ENCODE measurements around the gene ADAMTS1. TPM values are rescaled to one million over a fixed set of nuclear protein-coding genes. Genes with fewer than 3 reads are reported as not detected.
A peak's percentile ranks its signal among the peaks of the same experiment; 100 is the strongest.

ADAMTS1 gene
- total RNA-seq, 1 experiment from 2014 or later: 35.6 TPM

DNA sequence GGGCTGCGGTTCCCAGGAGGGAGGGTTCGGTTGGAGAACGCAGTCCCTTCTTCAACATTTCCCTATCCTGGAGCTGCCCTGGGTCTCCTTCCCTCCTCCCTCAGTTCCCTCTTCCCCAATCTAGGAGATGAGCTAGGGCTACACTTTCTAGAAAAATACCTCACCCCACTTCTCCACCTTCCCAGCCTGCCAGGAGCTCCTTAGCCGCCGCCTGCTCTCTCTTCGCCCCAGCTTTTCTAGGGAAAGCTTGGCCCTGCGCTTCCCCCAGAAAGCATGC lies 488 bp upstream of the ADAMTS1 start:
- Mint-ChIP-seq H3K4me1 (peaks cover 38% of the 10 kb centered on the region), H3K4me3 (peak overlapping the region; percentile 89), H3K27me3 (ENCODE audit: low read depth) (peaks cover 7% of the 10 kb centered on the region), H3K9me3 (no peaks in the 10 kb centered on the region), H3K36me3 (peaks cover 19% of the 10 kb centered on the region), H3K27ac (peak overlapping the region; percentile 90)
- ATAC-seq (no peak; the same call in 1 of the 2 replicates), DNase-seq (ENCODE audit: low spot score) (no peak)
- ChIA-PET POLR2A (interaction anchor here (0.6 to 1.5 kb wide), 3 partner anchors 8 to 1016 kb away, joined by 3 to 4 read pairs (median 4); partner anchors contain the start of gene ADAMTS5), CTCF (interaction anchor here (0.6 to 2.7 kb wide), 10 partner anchors 12 to 1290 kb away, joined by 3 to 13 read pairs (median 4); partner anchors contain the start of gene ADAMTS5)
- TF ChIP-seq SP1 (CRISPR knock-in tag; conservative IDR thresholded peaks at IDR 0.05): no peak
- TF ChIP-seq, protein P1, sequence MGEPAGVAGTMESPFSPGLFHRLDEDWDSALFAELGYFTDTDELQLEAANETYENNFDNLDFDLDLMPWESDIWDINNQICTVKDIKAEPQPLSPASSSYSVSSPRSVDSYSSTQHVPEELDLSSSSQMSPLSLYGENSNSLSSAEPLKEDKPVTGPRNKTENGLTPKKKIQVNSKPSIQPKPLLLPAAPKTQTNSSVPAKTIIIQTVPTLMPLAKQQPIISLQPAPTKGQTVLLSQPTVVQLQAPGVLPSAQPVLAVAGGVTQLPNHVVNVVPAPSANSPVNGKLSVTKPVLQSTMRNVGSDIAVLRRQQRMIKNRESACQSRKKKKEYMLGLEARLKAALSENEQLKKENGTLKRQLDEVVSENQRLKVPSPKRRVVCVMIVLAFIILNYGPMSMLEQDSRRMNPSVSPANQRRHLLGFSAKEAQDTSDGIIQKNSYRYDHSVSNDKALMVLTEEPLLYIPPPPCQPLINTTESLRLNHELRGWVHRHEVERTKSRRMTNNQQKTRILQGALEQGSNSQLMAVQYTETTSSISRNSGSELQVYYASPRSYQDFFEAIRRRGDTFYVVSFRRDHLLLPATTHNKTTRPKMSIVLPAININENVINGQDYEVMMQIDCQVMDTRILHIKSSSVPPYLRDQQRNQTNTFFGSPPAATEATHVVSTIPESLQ (CRISPR knock-in tag; IDR thresholded peaks at IDR 0.05): no peak
- no peak for TF ChIP-seq SOX15 (CRISPR knock-in tag; IDR thresholded peaks at IDR 0.05)
- TF ChIP-seq RORB (CRISPR knock-in tag; IDR thresholded peaks at IDR 0.05): no peak
- TF ChIP-seq TP53 (CRISPR knock-in tag; IDR thresholded peaks at IDR 0.05): no peak
- no peak for TF ChIP-seq SMAD3 (CRISPR knock-in tag; IDR thresholded peaks at IDR 0.05; ENCODE audit: borderline replicate concordance)
- TF ChIP-seq ZNF396 (CRISPR knock-in tag; IDR thresholded peaks at IDR 0.05; ENCODE audit: borderline replicate concordance): no peak
- TF ChIP-seq CREB1 (CRISPR knock-in tag; IDR thresholded peaks at IDR 0.05): no peak
- TF ChIP-seq NR3C1 (CRISPR knock-in tag; conservative IDR thresholded peaks at IDR 0.05; ENCODE audit: low read depth): no peak
- TF ChIP-seq, protein P2, sequence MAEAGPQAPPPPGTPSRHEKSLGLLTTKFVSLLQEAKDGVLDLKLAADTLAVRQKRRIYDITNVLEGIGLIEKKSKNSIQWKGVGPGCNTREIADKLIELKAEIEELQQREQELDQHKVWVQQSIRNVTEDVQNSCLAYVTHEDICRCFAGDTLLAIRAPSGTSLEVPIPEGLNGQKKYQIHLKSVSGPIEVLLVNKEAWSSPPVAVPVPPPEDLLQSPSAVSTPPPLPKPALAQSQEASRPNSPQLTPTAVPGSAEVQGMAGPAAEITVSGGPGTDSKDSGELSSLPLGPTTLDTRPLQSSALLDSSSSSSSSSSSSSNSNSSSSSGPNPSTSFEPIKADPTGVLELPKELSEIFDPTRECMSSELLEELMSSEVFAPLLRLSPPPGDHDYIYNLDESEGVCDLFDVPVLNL (CRISPR knock-in tag; IDR thresholded peaks at IDR 0.05; ENCODE audit: borderline replicate concordance, low read depth): no peak
- no peak for TF ChIP-seq CTCF (IDR thresholded peaks at IDR 0.05)

DNA sequence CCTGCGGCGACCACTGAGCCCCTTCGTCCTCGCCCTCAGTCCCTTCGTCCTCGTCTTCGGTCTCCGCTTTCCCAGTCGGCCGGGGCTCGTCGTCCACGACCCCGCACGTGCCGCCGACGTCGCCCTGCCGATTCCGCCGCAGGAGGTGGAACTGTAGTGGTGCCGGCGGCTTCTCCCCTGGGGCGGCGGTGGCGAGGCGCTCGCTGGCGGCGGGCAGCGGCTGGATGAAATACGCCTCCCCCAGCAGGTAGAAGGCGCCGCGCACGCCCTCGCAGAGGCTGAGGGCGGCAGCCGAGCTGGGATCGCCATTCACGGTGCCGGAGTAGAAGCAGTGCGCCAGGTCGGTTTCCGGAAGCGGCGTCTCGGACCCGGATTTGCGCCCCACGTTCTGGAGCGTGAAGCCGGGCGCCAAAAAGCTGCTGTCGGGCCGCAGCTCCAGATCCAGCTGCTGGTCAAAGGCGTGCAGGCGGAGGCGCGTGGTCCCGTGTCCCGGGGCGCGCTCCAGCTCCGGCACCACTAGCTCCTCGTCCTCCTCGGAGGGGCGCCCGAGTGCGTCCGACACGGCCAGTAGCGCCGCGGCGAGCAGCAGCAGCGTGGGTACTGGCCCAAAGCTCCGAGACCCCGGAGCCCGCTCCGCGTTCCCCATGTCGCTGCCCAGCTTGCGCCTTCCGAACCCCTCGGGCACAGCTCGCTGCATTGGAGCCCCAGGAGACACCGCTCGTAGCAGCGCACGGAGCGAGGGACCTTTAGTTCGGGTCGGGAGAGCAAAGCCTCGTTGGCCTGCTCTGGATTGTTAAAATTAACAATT lies 747 bp downstream of the ADAMTS1 start:
- DNase-seq (ENCODE audit: low spot score) (peak; percentile 49), ATAC-seq (no peak)
- ChIA-PET POLR2A (interaction anchor here (0.7 to 1.5 kb wide), 5 partner anchors 7 to 201 kb away, joined by 3 to 7 read pairs (median 4); no protein-coding TSS in a partner anchor), CTCF (interaction anchor here (0.9 to 2.7 kb wide), 8 partner anchors 10 to 1105 kb away, joined by 3 to 13 read pairs (median 5); partner anchors contain the start of gene ADAMTS5)
- Mint-ChIP-seq H3K4me3 (peak overlapping the region; percentile 89), H3K4me1 (peaks cover 30% of the 10 kb centered on the region), H3K9me3 (no peaks in the 10 kb centered on the region), H3K27me3 (ENCODE audit: low read depth) (peaks cover 7% of the 10 kb centered on the region), H3K36me3 (peaks cover 30% of the 10 kb centered on the region), H3K27ac (peak overlapping the region; percentile 98; the same call in 1 of the 2 replicates)
- 0 out of 2 replicates have a peak, but pooled peaks have one; percentile 48 for TF ChIP-seq NR1H2 (CRISPR knock-in tag; IDR thresholded peaks at IDR 0.05)
- no peak for TF ChIP-seq SOX15 (CRISPR knock-in tag; IDR thresholded peaks at IDR 0.05)
- peak; percentile 59; the same call in 1 of the 2 replicates for TF ChIP-seq ZNF263 (CRISPR knock-in tag; IDR thresholded peaks at IDR 0.05; ENCODE audit: low read depth)
- TF ChIP-seq ETV6 (CRISPR knock-in tag; IDR thresholded peaks at IDR 0.05): 0 out of 2 replicates have a peak, but pooled peaks have one; percentile 60
- no peak for TF ChIP-seq ERG (CRISPR knock-in tag; IDR thresholded peaks at IDR 0.05)
- TF ChIP-seq GABPB1 (CRISPR knock-in tag; IDR thresholded peaks at IDR 0.05): no peak
- TF ChIP-seq HMGXB4 (CRISPR knock-in tag; IDR thresholded peaks at IDR 0.05): peak; percentile 84
- TF ChIP-seq ZBTB21 (CRISPR knock-in tag; IDR thresholded peaks at IDR 0.05; ENCODE audit: borderline replicate concordance): peak; percentile 71; the same call in 1 of the 2 replicates
- TF ChIP-seq, protein P3, sequence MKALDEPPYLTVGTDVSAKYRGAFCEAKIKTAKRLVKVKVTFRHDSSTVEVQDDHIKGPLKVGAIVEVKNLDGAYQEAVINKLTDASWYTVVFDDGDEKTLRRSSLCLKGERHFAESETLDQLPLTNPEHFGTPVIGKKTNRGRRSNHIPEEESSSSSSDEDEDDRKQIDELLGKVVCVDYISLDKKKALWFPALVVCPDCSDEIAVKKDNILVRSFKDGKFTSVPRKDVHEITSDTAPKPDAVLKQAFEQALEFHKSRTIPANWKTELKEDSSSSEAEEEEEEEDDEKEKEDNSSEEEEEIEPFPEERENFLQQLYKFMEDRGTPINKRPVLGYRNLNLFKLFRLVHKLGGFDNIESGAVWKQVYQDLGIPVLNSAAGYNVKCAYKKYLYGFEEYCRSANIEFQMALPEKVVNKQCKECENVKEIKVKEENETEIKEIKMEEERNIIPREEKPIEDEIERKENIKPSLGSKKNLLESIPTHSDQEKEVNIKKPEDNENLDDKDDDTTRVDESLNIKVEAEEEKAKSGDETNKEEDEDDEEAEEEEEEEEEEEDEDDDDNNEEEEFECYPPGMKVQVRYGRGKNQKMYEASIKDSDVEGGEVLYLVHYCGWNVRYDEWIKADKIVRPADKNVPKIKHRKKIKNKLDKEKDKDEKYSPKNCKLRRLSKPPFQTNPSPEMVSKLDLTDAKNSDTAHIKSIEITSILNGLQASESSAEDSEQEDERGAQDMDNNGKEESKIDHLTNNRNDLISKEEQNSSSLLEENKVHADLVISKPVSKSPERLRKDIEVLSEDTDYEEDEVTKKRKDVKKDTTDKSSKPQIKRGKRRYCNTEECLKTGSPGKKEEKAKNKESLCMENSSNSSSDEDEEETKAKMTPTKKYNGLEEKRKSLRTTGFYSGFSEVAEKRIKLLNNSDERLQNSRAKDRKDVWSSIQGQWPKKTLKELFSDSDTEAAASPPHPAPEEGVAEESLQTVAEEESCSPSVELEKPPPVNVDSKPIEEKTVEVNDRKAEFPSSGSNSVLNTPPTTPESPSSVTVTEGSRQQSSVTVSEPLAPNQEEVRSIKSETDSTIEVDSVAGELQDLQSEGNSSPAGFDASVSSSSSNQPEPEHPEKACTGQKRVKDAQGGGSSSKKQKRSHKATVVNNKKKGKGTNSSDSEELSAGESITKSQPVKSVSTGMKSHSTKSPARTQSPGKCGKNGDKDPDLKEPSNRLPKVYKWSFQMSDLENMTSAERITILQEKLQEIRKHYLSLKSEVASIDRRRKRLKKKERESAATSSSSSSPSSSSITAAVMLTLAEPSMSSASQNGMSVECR (CRISPR knock-in tag; IDR thresholded peaks at IDR 0.05; ENCODE audit: borderline replicate concordance): peak; percentile 93
- TF ChIP-seq NFYB (CRISPR knock-in tag; conservative IDR thresholded peaks at IDR 0.05; ENCODE audit: low read depth): peak; percentile 26; the same call in 1 of the 2 replicates
- peak; percentile 84; the same call in 1 of the 2 replicates for TF ChIP-seq TEAD1 (CRISPR knock-in tag; IDR thresholded peaks at IDR 0.05)
- no peak for TF ChIP-seq EMX1 (CRISPR knock-in tag; IDR thresholded peaks at IDR 0.05)

Data from WTC11 (cell line).